Uterus (tissue), 4 donors: Measurements from ENCODE around the gene N4BP2. TPM values are rescaled to one million over a fixed set of nuclear protein-coding genes. Genes with fewer than 3 reads are reported as not detected.
"Not testable (repeated sequence)": the region's sequence is repeated elsewhere in the genome, so short reads cannot be mapped to it uniquely, and the experiment has no call there.

Source experiments
- DNase-seq, 2 donors: peaks; one replicate each; pipeline ENCODE4 v3.0.0-alpha.2; 2019 to 2020
- H3K27ac ChIP-seq, 2 donors: fragments of 200-600 bp; sonication (generic); 1 replicate in 1 of 2; 2 replicates in 1 of 2; pipeline ENCODE4 v1.5.1; 2016 to 2018
- H3K27me3 ChIP-seq, 2 donors: fragments of 200-600 bp; sonication (generic); one replicate each; pipeline ENCODE4 v1.5.1; 2018 to 2019; ENCODE audit warnings: control low read depth in 1 of 2
- H3K36me3 ChIP-seq, 2 donors: fragments of 200-600 bp; sonication (generic); one replicate each; pipeline ENCODE4 v1.5.1; 2019; ENCODE audit warnings: control low read depth in 1 of 2
- H3K4me1 ChIP-seq, 2 donors: fragments of 200-600 bp; sonication (generic); one replicate each; pipeline ENCODE4 v1.5.1; 2018 to 2019; ENCODE audit warnings: control low read depth in 1 of 2
- H3K4me3 ChIP-seq, 2 donors: fragments of 200-600 bp; sonication (generic); 1 replicate in 1 of 2; 2 replicates in 1 of 2; pipeline ENCODE4 v1.5.1; 2018 to 2019; ENCODE audit warnings: mild to moderate bottlenecking in 1 of 2
- H3K9me3 ChIP-seq, 2 donors: fragments of 200-600 bp; sonication (generic); one replicate each; pipeline ENCODE4 v1.5.1; 2019; ENCODE audit warnings: control low read depth in 1 of 2
- CTCF ChIP-seq, 4 experiments: fragments of 200-600 bp in 2 of 4; fragments of 450-650 bp in 2 of 4; sonication (generic) in 2 of 4; IDR thresholded peaks; one replicate each; pipeline ENCODE4 v1.5.1; 2016 to 2019; ENCODE audit warnings: antibody characterized with exemption in 4 of 4, mild to moderate bottlenecking in 2 of 4, moderate library complexity in 1 of 4
- POLR2A ChIP-seq, 2 donors: fragments of 450-650 bp; IDR thresholded peaks; one replicate each; pipeline ENCODE4 v1.6.1; 2016; ENCODE audit warnings: antibody characterized with exemption in 2 of 2, mild to moderate bottlenecking in 1 of 2, moderate library complexity in 1 of 2
- intact Hi-C: fragments of 100-400 bp; cut with DNase I; formaldehyde crosslinking; loops from one replicate; pipeline ENCODE4 v1.15.1; 2023; ENCODE audit warnings: low total_unique reads
- total RNA-seq, 4 donors: library from RNA; depleted of rRNA in 3 of 4; stranded (reverse); fragments of >200 nt in 3 of 4; gene quantifications; one replicate each; pipeline versions ENCODE4 v1.1.0 to v1.2.4, GENCODE V29; 2014 to 2023
- donor health status: DM: yes; HTN: yes; CAD: no.

The N4BP2 gene
- total RNA-seq, 4 donors from 2014 or later: 7.4 to 67.4 (median 13.8) TPM

- intact Hi-C loops: no loop called here
- TF ChIP-seq CTCF (IDR thresholded peaks at IDR 0.05) (no peak), POLR2A (IDR thresholded peaks at IDR 0.05) (no peak)
- H3K9me3 ChIP-seq: no peaks in the 10 kb centered on the region
- no peaks in the 10 kb centered on the region for H3K4me1 ChIP-seq
- H3K36me3 ChIP-seq: no peaks in the 10 kb centered on the region
- no peaks in the 10 kb centered on the region for H3K27me3 ChIP-seq
- DNase-seq: no peak
- H3K4me3 ChIP-seq: no peak overlapping the region
- H3K27ac ChIP-seq: no peak overlapping the region
These were observed 29.8 kb downstream of the N4BP2 start for GRCh38 chr4:40086421-40086820.

GRCh38 chr4:40087799-40088366 lies 31.2 kb downstream of the N4BP2 start:
- H3K27ac ChIP-seq: no peak overlapping the region
- no peak overlapping the region for H3K4me3 ChIP-seq
- H3K36me3 ChIP-seq: no peaks in the 10 kb centered on the region
- intact Hi-C loops: no loop called here
- no peaks in the 10 kb centered on the region for H3K4me1 ChIP-seq
- TF ChIP-seq CTCF (IDR thresholded peaks at IDR 0.05) (no peak), POLR2A (IDR thresholded peaks at IDR 0.05) (no peak)
- H3K27me3 ChIP-seq: no peaks in the 10 kb centered on the region
- no peaks in the 10 kb centered on the region for H3K9me3 ChIP-seq
- DNase-seq: no peak

GRCh38 chr4:40093400-40093799 lies 36.8 kb downstream of the N4BP2 start:
- intact Hi-C loops, H3K4me3 ChIP-seq, H3K4me1 ChIP-seq, H3K27me3 ChIP-seq, H3K36me3 ChIP-seq, H3K27ac ChIP-seq, DNase-seq, H3K9me3 ChIP-seq: not testable (repeated sequence)

- no peak for DNase-seq
- H3K27me3 ChIP-seq: no peaks in the 10 kb centered on the region
- H3K9me3 ChIP-seq: no peaks in the 10 kb centered on the region
- no peak for TF ChIP-seq CTCF (IDR thresholded peaks at IDR 0.05)
- no peak for TF ChIP-seq POLR2A (IDR thresholded peaks at IDR 0.05)
- H3K27ac ChIP-seq: no peak overlapping the region
- H3K4me1 ChIP-seq: no peaks in the 10 kb centered on the region
- intact Hi-C loops: no loop called here
- H3K36me3 ChIP-seq: no peaks in the 10 kb centered on the region
- no peak overlapping the region for H3K4me3 ChIP-seq
These were observed 42.4 kb downstream of the N4BP2 start for GRCh38 chr4:40099010-40099409.

GRCh38 chr4:40107150-40107549 lies 50.5 kb downstream of the N4BP2 start:
- H3K4me1 ChIP-seq, H3K9me3 ChIP-seq, H3K36me3 ChIP-seq, DNase-seq, intact Hi-C loops, H3K27ac ChIP-seq, H3K4me3 ChIP-seq, H3K27me3 ChIP-seq: not testable (repeated sequence)

GRCh38 chr4:40112027-40112792 lies 55.6 kb downstream of the N4BP2 start:
- Histone ChIP-seq H3K4me3 (no peak overlapping the region), H3K27ac (no peak overlapping the region), H3K27me3 (no peaks in the 10 kb centered on the region), H3K4me1 (no peaks in the 10 kb centered on the region), H3K36me3 (no peaks in the 10 kb centered on the region), H3K9me3 (no peaks in the 10 kb centered on the region)
- DNase-seq: no peak
- intact Hi-C loops: no loop called here
- TF ChIP-seq CTCF (IDR thresholded peaks at IDR 0.05) (no peak), POLR2A (IDR thresholded peaks at IDR 0.05) (no peak)
